Gastrocnemius medialis (tissue), 4 donors: ENCODE results near the gene CPVL.

Source experiments
- POLR2A ChIP-seq, 2 donors: fragments of 450-650 bp; IDR thresholded peaks; one replicate each; pipeline ENCODE4 v1.6.1; 2017; ENCODE audit warnings: antibody characterized with exemption in 2 of 2, mild to moderate bottlenecking in 2 of 2, moderate library complexity in 2 of 2
- TF ChIP-seq, protein P1 (sequence below), 5 experiments: fragments of 450-650 bp in 3 of 5; fragments of 200-600 bp in 2 of 5; sonication (generic) in 2 of 5; IDR thresholded peaks in 4 of 5; conservative IDR thresholded peaks in 1 of 5; 1 replicate in 4 of 5; 2 replicates in 1 of 5; pipeline ENCODE4 v1.5.1; 2016 to 2019; ENCODE audit warnings: antibody characterized with exemption in 5 of 5, mild to moderate bottlenecking in 3 of 5, moderate library complexity in 3 of 5

DNA sequence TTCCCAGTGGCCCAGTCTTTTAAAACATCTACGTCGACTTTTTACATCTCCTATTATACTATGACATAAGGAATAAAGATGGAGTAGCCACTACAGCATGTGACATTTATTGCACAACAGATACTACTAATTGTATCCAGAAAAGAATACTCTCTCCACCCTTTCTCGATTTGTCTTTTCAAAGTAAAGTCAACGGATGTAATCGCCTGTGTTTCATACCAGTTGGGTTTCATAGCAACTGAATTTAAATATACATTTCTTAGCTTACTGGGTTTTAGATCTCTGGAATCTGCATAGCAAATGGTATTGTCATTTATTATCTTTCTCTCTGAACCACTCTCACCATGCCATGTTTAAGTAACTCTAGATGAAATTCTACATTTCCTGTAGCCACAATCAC, 101.8 kb downstream of the CPVL start:
- no peak for TF ChIP-seq POLR2A (IDR thresholded peaks at IDR 0.05)
- TF ChIP-seq, protein P1, sequence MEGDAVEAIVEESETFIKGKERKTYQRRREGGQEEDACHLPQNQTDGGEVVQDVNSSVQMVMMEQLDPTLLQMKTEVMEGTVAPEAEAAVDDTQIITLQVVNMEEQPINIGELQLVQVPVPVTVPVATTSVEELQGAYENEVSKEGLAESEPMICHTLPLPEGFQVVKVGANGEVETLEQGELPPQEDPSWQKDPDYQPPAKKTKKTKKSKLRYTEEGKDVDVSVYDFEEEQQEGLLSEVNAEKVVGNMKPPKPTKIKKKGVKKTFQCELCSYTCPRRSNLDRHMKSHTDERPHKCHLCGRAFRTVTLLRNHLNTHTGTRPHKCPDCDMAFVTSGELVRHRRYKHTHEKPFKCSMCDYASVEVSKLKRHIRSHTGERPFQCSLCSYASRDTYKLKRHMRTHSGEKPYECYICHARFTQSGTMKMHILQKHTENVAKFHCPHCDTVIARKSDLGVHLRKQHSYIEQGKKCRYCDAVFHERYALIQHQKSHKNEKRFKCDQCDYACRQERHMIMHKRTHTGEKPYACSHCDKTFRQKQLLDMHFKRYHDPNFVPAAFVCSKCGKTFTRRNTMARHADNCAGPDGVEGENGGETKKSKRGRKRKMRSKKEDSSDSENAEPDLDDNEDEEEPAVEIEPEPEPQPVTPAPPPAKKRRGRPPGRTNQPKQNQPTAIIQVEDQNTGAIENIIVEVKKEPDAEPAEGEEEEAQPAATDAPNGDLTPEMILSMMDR (IDR thresholded peaks at IDR 0.05 in 4 of 5, conservative IDR thresholded peaks at IDR 0.05 in 1 of 5), result no peak
